ENCODE results near the gene COMMD4. TPM values are rescaled to one million over a fixed set of nuclear protein-coding genes. Genes with fewer than 3 reads are reported as not detected.
"Not testable (repeated sequence)": the region's sequence is repeated elsewhere in the genome, so short reads cannot be mapped to it uniquely, and the experiment has no call there.

COMMD4 gene
- total and polyA plus RNA-seq, 7 donors, result 37.8 to 115 (median 54.3) TPM

DNA sequence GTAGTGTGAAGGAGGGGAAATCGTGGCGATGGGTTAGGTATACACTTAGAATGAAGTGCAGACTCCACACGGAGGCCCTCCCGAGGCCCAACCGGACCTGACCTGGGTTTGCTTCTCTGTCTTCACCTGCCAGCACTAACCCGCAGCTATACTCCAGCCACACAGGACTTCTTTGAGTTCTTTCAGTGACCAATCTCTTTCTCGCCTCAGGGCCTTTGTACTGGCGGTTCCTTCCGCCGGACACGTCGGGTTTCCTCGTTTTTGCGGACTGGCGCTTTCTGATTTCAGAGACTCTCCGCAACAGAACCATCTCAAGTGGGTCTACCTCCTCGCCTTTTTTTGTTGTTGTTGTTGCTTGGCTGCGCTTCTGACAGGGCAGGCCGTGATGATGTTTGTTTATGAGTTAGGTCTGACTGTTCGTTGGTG lies 10.9 kb downstream of the COMMD4 start, which contains the start of gene NEIL1:
TSS of gene NEIL1 (plus strand) at position 244 of the 426 bp plus-strand sequence. CDS start 1,867 bp downstream, outside the sequence.
- Histone ChIP-seq H3K9me3 (no peaks in the 10 kb centered on the region), H3K27ac (peak within 1 kb of the TSS; percentile 70 to 76 (median 74)), H3K4me1 (peaks cover 0 to 24% (median 19%) of the 10 kb centered on the region in 4 donors), H3K36me3 (no peaks in the 10 kb centered on the region), H3K27me3 (no peaks in the 10 kb centered on the region), H3K4me3 (peak within 1 kb of the TSS; percentile 63 to 87 (median 82))
- WGBS, 2 donors, result 11 to 15% methylated on average over 20 of the region's 20 CpGs
- TF ChIP-seq POLR2A (IDR thresholded peaks at IDR 0.05), result no peak
- TF ChIP-seq CTCF (IDR thresholded peaks at IDR 0.05), result no peak
- TF ChIP-seq EP300 (IDR thresholded peaks at IDR 0.05), result no peak
- TF ChIP-seq POLR2AphosphoS5 (IDR thresholded peaks at IDR 0.05), result no peak
- intact Hi-C loops (cut with DNase I), result no loop called here
- no peak for DNase-seq

DNA sequence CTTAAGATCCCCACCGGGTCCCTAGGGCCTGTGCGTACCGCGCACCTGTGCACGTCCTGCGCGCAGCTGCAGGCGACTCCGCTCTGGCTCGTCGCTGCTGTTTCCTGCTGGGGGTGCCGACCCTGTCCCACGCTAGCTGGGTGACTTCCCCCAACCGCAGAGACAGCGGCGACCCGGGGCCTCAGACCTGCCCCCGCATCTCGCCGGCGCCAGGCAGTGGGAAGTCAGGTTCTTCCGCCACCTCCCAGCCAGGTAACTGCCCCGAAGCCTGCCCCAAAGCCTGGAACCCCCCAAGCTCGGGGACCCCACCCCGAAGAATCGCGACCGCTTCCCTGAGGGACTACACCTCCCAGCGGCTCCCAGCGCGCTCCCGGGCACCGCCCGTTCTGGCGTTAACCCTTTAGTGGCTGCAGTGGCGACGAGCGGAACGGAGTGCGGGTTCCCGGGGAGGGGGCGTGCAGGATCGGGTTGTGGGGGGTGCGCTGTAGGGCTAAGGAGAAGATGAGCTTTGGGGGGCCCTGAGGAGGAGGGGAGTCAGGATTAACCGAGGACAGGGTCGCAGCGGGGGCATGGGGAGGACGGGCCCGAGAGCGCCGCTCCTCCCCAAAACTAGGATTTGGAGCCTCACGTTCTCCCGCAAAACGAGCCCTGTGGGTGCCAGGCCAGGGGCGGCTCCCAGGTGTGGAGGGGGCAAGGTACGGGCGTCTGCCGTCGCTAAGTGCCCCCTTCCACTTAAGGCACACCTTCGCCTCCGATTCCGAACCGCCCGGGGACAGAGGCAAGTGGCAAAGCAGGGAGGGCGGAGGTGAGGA lies 11.6 kb downstream of the COMMD4 start:
- no peaks in the 10 kb centered on the region for H3K27me3 ChIP-seq
- H3K36me3 ChIP-seq, result no peaks in the 10 kb centered on the region
- H3K4me1 ChIP-seq, result peaks cover 0 to 24% (median 19%) of the 10 kb centered on the region in 4 donors
- peak overlapping the region; percentile 70 to 76 (median 74) for H3K27ac ChIP-seq
- intact Hi-C loops (cut with DNase I), result no loop called here
- no peaks in the 10 kb centered on the region for H3K9me3 ChIP-seq
- TF ChIP-seq POLR2A (IDR thresholded peaks at IDR 0.05) (no peak), POLR2AphosphoS5 (IDR thresholded peaks at IDR 0.05) (peak in 2 of 4 donors; percentile 26 to 35)
- H3K4me3 ChIP-seq, result peak overlapping the region; percentile 63 to 87 (median 82)
- peak; percentile 78 for DNase-seq
- 0% methylated on average over 65 of the region's 65 CpGs for WGBS, 2 donors

DNA sequence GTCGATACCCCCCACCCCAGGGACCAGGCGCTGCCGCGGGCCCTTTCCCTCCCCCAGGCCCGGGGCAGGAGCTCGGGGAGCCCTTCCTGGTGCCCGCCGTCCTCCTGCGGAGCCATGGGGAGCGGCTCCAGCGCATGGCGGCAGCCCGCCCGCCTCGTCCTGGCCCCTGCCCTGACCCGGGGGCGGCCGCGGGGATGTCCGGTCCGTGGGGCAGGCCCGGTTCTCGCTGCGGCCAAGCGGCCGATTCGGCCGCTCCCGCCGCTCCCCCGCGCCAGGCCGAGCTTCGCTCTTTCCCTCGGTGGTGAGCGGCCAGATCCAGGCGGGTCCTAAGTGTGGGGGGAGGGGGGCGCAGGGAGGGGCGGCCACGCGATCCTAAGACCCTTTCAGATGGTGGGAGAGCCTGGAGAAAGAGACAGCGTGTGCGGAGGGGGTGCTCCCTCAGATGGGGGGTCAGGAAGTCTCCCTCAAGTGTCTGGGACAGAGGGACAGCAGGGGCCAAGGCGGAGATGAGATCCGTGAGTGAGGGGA lies 12.2 kb downstream of the COMMD4 start:
- Histone ChIP-seq H3K9me3 (no peaks in the 10 kb centered on the region), H3K27ac (peak overlapping the region; percentile 70 to 76 (median 74)), H3K4me3 (peak overlapping the region; percentile 63 to 87 (median 82)), H3K36me3 (no peaks in the 10 kb centered on the region), H3K4me1 (peaks cover 0 to 24% (median 19%) of the 10 kb centered on the region in 4 donors), H3K27me3 (no peaks in the 10 kb centered on the region)
- 1 to 2% methylated on average over 45 of the region's 45 CpGs for WGBS, 2 donors
- intact Hi-C loops (cut with DNase I), result no loop called here
- TF ChIP-seq CTCF (IDR thresholded peaks at IDR 0.05) (no peak), POLR2AphosphoS5 (IDR thresholded peaks at IDR 0.05) (no peak), EP300 (IDR thresholded peaks at IDR 0.05) (no peak), POLR2A (IDR thresholded peaks at IDR 0.05) (no peak)
- no peak for DNase-seq

GRCh38 chr15:75348562-75349350 lies 12.9 kb downstream of the COMMD4 start:
- peak overlapping the region; percentile 63 to 87 (median 82) for H3K4me3 ChIP-seq
- H3K4me1 ChIP-seq, result peaks cover 0 to 24% (median 19%) of the 10 kb centered on the region in 4 donors
- no peak for DNase-seq
- H3K9me3 ChIP-seq, result no peaks in the 10 kb centered on the region
- TF ChIP-seq POLR2AphosphoS5 (IDR thresholded peaks at IDR 0.05) (peak in 2 of 4 donors; percentile 24 to 27), EP300 (IDR thresholded peaks at IDR 0.05) (no peak)
- H3K27me3 ChIP-seq, result no peaks in the 10 kb centered on the region
- H3K27ac ChIP-seq, result peak overlapping the region in 3 of 4 donors; percentile 70 to 76 (median 74)
- no peaks in the 10 kb centered on the region for H3K36me3 ChIP-seq
- intact Hi-C loops (cut with DNase I), result no loop called here
- WGBS, 2 donors, result 27 to 42% methylated on average over 46 of the region's 46 CpGs

GRCh38 chr15:75349351-75349669 lies 13.4 kb downstream of the COMMD4 start:
- H3K4me3 ChIP-seq, result peak overlapping the region in 1 of 4 donors; percentile 85

More at GRCh38 chr15:75349351-75349669, 13.4 kb downstream of the COMMD4 start:
- intact Hi-C loops (cut with DNase I); H3K36me3 ChIP-seq; H3K27me3 ChIP-seq; DNase-seq; H3K9me3 ChIP-seq; H3K27ac ChIP-seq: not testable (repeated sequence)
- WGBS, 2 donors, result 87 to 92% methylated on average over 8 of the region's 8 CpGs
- peaks cover 0 to 24% (median 19%) of the 10 kb centered on the region in 4 donors for H3K4me1 ChIP-seq
